G401.6 (cell line): ENCODE results near the gene MAB21L1.

ENCODE experiments used
- FAIRE-seq: peaks from 2 replicates; lab custom pipeline; 2012; peaks lifted over from hg19 to GRCh38; lab: Jason Lieb, UNC

The MAB21L1 gene

GRCh38 chr13:35479706-35480105, 3.2 kb upstream of the MAB21L1 start:
- FAIRE-seq: peak; percentile 55

GRCh38 chr13:35479038-35479492, 2.6 kb upstream of the MAB21L1 start:
- no peak for FAIRE-seq

GRCh38 chr13:35478271-35479037, 2.0 kb upstream of the MAB21L1 start:
- no peak for FAIRE-seq

- FAIRE-seq: no peak
Measured at GRCh38 chr13:35477386-35477946, 977 bp upstream of the MAB21L1 start.

- FAIRE-seq: no peak
Measured at GRCh38 chr13:35475212-35475959, 1.1 kb downstream of the MAB21L1 start.

GRCh38 chr13:35474496-35475211, 1.8 kb downstream of the MAB21L1 start:
- no peak for FAIRE-seq

- FAIRE-seq: peak; percentile 65
Measured at GRCh38 chr13:35473802-35474201, 2.7 kb downstream of the MAB21L1 start.

GRCh38 chr13:35473206-35473775, 3.2 kb downstream of the MAB21L1 start:
- no peak for FAIRE-seq

GRCh38 chr13:35472323-35472881, 4.1 kb downstream of the MAB21L1 start:
- FAIRE-seq: no peak

- FAIRE-seq: no peak
Measured at GRCh38 chr13:35471706-35472322, 4.7 kb downstream of the MAB21L1 start.

GRCh38 chr13:35470671-35471661, 5.5 kb downstream of the MAB21L1 start:
- FAIRE-seq: no peak

- FAIRE-seq: no peak
Measured at GRCh38 chr13:35469806-35470525, 6.5 kb downstream of the MAB21L1 start.

- FAIRE-seq: no peak
Measured at GRCh38 chr13:35468195-35468594, 8.3 kb downstream of the MAB21L1 start.

- no peak for FAIRE-seq
Measured at GRCh38 chr13:35465371-35465770, 11.1 kb downstream of the MAB21L1 start.

GRCh38 chr13:35460061-35460460, 16.4 kb downstream of the MAB21L1 start:
- FAIRE-seq: no peak

- no peak for FAIRE-seq
Measured at GRCh38 chr13:35457258-35457657, 19.2 kb downstream of the MAB21L1 start.

GRCh38 chr13:35455022-35455421, 21.5 kb downstream of the MAB21L1 start:
- FAIRE-seq: peak; percentile 33

- no peak for FAIRE-seq
Measured at GRCh38 chr13:35449821-35450220, 26.7 kb downstream of the MAB21L1 start.

- no peak for FAIRE-seq
Measured at GRCh38 chr13:35448465-35448864, 28.0 kb downstream of the MAB21L1 start.
